NCI-H128 (cell line): Measurements from ENCODE around the gene CCL16.

ENCODE experiments used
- DNase-seq: peaks from one replicate; lab custom pipeline; 2025; ENCODE audit not compliant: unreplicated experiment; lab: John Stamatoyannopoulos, UW

Gene CCL16

DNA sequence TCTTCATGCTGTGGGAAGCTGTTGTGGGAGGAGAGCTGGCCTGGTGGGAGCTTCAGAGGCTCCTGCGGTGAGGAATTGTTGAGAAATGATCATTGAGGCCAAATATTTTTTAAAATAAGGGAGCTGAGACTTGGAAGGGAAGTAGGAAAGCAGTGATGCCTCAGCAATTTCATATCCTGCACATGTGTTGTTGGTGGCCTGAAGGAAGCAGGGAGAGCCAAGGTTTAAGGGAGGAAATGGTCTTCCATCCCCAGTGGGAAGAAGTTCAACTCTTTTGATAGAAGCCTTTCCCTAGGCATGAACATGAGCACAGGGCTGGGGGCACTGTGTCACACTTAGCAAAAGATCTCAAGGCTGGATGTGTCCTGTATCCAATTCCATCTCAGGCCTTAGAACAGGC, 5.3 kb upstream of the CCL16 start, which contains the start of gene CCL14:
TSS of gene CCL14 (minus strand) at position 87 of the 400 bp plus-strand sequence. CDS start at position 7, 80 bp downstream.
- no peak for DNase-seq

DNA sequence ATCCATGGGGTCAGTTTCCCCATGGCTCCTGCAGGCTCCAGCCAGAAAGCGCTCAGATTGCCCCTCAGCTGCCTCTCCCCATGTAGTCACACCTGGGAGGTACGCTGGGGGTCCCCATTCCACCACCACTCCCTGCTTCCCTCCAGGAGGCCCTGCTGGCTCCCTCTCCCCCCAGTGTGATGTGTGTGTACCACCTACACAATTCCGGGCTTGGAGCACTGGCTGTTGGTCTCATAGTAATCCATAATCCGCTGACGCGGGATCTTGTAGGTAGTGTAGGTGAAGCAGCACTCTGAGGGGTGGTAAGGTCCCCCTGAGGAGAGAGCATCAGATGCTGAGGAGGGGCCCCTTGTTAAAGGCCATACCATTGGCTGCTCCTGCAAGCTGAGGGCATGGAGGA, 2.8 kb upstream of the CCL16 start:
- DNase-seq = no peak

DNA sequence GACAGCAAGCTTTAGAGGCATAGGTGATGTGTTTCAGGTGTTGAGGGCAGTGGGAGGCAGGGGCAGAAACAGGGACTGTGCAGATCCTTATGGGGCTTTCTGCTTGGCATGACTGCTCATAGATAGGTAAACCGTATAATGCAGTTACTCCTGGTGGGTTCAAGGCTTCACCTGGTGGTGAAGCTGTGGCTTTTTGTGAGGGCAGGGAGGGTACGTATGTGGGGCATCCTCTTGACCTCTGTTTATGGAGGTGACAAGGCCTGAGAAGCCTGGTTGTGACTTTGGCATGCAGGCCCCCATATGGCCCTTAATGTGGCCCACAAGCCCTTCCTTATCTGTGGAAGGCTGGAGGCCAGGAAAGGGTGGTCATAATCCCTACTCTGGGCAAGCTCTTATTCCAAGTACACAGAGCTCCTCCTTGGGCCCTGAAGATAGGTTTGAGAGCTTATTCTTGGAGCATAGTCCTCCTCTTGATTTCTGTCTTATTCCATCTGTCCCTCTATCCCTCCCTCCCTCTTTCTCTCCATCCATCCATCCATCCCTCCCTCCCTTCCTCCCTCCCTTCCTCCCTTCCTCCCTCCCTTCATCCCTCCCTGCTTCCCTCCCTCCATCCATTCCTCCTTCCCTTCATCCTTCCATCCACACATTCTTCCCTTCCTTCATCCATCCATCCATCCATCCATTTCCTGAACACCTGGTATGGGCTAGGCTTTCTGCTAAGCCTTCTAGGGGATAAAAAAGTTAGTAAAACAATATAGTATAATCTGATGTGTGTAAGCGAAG, 1.3 kb upstream of the CCL16 start:
- no peak for DNase-seq

DNA sequence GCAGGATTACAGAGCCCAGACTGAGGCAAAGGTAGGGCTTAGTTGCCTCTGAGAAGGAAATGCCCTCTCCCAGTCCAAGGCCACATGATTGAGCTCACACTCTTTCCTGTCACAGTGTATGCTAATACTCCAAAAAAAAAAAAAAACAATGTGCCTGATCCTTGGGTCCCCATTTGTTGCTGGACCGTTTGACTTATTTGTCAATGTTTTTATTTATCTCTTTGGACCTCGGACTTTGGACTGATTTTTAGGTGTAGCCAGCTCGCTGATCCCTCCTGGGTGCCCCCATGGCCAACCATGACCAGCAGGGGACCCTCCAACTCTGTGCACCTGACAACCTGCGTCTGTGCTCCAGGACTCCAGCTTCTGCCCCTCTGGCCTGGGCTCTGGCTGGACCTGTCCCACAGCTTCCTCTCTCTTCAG, 622 bp upstream of the CCL16 start:
- no peak for DNase-seq

DNA sequence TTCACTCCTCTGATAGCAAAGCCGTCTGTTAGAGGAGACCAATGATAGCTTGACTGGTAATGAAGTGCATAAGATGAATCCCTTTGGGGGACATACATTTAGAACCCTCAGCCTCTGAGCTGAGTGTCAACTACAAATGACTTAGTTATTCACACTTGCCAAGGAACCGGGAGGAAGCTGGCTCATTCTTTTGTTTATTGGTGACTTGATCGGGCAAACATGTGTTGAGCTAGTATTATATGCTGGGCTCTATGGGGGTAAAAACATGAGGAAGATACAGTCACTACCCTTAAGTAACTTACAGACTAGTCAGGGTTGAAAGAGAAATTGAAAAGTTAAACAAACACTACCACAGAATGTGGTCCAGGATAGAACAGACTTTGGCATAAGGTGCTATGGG, 3.0 kb downstream of the CCL16 start:
- DNase-seq = no peak

DNA sequence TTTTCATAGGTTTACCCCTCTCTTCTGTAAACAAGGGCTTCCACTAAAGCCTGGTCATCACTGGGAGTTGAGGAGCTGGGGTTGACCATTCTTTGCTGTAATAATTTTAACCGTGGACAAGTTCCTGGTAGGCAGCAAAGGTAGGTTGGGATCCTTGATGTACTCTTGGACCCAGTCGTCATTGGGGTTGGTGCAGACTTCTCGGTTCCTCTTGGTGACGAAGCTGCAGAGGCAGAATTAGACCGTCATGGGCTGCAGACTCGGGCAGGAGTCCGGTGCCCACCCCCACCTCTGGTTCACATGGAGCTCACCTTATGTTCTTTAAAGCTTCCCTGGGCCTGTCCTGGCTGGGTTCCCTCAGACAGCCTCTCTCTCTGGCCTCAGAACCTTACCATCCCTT, 3.8 kb downstream of the CCL16 start:
- no peak for DNase-seq

DNA sequence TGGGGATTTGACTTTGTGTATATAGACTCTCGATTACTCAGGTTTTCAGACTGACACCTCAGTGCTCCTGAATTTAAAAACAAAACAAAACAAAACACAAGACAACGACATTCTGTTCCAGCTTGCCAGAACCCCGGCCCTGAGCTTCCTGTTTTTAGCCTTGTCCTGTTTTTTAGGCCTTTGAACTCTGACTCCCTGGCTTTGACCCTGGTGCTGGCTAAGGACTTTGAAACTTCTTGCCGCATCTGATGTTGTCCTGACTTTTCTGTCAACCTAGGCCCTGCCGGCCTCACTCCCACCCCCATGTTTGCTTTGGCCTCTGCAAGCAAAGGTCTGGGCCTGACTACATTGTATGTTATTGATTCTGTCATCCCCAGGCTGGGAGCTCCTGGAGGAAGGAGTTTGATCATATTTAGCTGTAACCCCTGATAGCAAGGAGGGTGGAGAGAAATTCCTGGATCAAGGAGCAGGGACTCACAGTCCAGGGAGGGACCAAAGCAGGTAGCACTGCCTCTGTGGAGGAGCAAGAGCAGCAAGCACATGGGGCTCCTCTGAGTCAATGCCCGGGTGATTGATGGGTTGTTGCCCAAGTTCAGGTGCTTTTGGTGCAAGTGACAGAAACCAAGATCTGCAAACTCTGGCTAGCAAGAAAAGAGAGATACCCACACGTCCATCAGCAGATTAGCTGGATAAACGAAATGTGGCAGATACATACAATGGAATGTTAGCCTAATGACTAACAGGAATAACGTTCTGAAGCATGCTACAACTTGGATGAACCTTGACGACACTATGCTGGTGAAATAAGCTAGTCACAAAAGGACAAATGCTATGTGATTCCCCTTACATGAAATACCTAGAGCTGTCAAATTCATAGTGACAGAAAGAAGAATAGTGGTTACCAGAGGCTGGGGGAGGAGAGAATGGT, 7.7 kb downstream of the CCL16 start:
- DNase-seq = no peak

DNA sequence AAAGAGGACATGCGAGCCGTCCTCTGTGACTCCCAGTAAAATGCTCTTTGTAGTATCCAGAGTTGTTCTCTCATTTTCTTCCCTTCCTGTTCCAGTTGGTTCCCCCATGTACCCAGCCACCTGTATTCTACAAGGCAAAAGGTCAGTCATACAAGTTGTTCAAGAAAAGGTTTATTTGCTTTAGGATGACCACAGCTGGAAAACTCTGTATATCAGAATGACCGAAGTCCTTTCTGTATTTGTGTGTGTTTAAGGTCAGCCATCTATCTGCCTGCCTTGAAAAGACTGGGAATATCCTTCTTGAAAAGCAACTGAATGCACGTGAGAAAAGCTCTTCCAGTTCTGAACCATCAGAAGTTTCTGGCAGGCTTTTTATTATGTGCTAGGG, 8.4 kb downstream of the CCL16 start:
- DNase-seq = no peak

DNA sequence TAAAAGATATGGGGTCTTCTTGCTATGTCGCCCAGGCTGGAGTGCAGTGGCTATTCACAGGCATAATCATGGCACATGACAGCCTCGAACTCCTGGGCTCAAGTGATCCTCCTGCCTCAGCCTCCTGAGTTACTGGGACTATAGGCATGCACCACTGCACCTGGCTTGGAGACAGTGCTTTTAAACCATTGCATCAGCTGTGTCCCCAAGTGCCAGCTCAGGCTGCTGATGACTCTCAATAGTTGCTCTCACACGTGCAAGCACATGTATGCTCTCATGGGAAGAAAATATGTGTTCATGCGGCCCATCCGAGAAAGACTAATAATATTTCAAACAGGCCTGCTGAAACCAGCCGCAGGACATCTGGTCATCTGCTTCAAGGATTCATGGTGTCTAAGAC, 8.8 kb downstream of the CCL16 start:
- no peak for DNase-seq

DNA sequence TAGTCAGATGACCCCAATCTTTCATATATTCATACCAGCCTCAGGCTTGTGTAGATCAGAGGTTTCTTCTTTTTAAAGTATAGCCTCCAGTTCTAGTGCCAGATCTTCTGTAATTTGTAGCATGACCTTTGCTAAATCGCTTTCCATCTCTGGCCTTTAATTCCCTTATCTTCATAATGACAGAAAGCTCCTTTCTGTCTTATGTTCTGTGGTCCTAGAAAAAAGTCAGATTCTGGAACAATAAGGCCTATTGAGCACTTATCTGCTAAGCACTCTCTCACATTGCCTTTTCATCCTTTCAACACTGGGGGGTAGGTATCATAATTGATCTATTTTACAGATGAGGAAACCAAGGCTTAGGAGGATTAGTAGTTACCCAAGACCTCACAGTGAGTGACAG, 9.2 kb downstream of the CCL16 start:
- DNase-seq = no peak

DNA sequence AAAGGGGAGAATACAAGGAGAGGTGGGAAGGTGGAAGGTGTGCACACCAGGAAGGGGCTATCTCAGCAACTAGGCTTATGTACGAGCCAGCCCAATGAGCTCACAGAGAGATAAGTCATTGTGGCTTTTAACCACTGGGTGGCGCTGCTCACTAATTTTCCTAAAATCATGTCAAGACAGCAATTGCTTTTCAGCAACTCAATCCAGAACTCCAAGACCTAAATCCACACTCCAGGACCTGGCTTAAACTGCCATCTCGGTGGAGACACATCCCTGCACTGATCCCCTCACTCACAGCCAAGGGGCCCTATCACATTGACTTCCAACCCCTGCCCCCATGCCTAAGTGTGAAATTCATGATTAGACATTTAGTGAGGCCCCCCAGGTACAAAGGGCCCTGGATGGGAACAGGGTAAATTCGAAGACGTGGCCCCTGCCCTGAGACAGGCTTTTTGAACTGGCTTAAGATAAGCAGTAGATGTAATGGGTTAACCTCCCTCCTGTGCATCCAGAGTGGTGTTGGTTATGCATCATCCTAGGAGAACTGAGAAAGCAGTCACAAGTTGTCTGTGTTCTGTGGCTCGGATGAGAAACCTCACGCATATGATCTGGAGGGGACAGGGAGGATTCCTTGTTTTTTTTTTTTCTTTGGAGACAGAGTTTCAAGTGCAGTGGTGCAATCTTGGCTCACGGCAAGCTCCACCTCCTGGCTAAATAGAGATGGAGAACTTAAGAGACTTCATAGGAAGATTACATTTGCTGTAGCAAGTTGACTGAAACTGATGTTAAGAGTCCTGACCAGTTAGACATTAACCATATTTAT, 11.5 kb downstream of the CCL16 start:
- DNase-seq = peak; percentile 61

DNA sequence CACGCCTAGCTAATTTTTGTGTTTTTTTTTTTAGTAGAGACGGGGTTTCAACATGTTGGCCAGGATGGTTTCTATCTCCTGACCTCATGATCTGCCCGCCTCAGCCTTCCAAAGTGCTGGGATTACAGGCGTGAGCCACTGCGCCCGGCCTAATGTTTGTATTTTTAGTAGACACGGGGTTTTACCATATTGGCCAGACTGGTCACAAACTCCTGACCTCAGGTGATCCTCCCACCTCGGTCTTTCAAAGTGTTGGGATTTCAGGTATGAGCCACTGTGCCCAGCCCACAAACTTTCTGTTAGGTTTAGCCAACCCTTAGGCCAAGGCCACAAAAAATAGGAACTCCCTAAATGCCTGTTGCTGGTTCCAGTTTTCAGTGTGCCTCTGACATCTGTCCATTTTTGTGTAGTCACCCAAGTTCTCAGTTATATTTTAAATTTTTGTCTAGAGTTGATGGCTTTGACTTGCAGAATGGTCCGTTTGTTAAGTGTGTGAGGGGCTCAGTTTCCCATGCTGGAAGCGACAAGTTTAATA, 12.7 kb downstream of the CCL16 start:
- no peak for DNase-seq

DNA sequence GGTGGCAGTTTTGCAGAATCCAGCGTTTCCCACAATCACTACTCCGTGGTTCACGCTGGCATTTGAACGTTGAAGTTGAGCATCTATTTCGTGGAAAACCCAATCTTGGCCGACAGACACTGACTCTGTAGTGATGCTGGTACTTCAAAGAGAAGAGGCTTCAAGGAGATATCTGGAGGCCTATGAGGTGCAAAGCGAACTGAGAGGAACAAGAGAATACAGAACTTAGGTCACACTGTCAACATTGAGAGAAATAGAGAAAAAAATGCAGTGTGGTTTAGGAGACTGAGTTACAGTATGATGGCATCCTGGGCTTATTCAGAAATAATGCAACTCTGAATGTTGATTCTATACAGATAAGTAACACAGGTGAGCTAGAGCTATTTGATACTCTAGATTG, 16.0 kb downstream of the CCL16 start:
- DNase-seq = no peak

DNA sequence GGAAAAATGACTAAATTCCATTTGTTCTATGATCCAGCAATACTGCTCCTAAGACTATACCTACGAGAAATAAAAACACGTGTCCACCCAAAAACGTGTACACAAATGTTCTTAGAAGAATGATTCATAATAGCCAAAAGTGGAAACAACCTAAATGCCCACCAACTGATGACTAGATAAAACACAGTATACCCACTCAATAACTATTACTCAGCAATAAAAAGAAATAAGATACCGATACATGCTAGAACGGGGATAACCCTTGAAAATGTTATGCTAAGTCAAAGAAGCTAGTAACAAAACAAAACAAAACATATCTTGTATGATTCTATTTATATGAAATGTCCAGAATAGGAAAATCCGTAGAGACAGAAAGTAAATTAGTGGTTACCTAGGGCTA, 17.6 kb downstream of the CCL16 start:
- DNase-seq = no peak

DNA sequence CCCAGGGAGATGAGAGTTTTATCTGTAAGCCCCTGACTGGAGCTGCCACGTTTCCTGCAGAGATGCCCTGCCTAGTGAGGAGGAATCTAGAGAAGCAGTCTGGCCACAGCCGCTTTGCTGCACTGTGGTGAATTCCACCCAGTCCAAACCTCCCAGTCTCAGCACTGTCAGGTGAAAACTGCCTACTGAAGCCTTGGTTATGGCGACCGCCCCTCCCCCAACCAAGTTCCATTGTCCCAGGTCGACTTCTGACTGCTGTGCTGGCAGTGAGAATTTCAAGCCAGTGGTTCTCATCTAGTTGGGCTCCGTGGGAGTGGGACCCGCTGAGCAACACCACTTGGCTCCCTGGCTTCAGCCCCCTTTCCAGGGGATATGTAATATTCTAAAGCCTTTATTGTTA, 27.6 kb downstream of the CCL16 start:
- DNase-seq = no peak

DNA sequence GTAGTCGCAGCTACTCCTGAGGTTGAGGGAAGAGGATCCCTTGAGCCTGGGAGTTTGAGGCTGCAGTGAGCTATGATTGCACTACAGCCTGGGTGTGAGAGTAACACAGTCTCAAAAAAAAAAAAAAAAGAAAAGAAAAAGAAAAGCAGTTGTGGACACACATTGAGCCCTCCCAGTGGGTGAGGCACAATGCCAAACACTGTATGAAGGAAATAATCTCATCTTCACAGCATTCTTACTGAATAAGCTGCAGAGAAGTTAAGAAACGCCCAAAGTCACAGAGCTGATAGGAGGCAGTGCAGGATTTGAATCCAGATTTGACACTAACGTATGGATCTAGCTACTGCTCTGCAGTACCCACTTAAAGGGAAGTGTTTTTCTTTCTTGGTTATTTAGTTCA, 31.9 kb downstream of the CCL16 start:
- DNase-seq = no peak

DNA sequence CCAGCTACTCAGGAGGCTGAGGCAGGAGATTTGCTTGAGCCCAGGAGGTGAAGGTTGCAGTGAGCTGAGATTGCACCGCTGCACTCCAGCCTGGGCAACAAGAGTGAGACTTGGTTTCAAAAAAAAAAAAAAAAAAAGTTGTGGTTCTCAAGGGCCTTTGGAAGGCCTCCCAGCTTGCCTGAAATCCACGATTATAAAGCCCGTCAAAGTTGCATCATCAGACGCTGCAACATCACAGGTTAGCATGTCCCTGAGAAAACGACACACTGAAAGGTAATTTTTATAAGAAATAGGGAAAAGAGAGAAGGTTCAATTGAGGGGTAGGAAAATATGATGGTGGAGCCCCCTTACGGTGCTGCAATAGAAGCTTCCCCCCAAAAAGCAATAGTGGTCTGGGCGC, 33.2 kb downstream of the CCL16 start:
- no peak for DNase-seq

DNA sequence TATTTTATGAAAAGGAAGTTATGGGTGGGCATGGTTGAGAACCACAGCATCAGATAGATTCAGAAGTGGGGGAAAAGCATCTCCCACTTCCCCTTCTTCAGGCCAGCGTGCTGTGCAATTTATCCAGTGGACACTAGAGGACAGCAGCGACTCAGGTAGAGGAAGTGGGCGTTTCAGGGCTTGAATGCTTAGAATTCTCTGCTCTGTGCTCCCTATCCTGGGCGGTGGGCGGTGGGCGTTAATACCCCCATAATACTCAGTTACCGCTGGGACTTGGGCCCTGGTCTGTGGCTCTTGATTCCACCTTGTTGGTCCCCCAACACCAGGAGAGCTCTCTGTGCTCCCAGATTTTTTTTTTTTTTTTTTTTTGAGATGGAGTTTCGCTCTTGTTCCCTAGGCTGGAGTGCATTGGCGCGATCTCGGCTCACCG, 34.1 kb downstream of the CCL16 start:
- DNase-seq = no peak

DNA sequence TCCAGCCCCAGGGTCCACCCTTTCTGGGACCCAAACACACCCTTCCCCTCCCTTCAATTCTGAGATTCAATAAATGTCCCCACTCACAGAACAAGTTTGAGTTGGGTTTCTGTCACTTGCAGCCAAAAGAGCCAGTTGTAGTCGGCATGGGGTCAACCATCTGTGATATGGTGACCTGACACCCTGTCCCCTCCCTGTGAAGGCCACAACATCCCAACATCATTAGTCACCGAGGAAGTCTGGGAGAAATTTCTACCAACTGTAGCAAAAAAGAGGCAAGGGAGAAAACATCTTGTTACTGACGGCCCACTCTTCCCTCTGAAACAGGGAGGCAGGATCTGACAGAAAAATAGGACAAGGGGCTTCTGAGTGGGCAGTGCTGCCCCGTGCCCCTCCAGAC, 37.1 kb downstream of the CCL16 start:
- DNase-seq = no peak

DNA sequence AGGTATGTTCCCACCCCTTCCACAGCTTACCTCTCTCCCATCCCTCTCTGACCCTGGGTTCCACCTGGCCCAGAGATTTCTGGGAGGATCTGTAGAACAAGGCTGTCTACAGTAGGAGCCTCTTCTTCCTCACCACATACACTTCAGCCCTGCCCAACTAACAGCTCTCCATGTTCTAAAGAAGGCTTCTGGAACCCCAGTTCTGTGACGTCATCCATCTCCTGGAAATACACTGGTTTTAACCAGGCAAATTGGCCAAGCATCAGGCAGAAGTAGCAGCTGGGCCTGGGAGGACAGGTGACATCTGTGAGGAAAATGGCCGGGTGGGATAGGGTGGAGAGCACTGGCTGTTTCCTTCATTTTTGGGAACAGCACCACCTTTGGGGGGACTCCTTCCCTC, 37.8 kb downstream of the CCL16 start, which contains the start of gene LYZL6:
TSS of gene LYZL6 (minus strand) at position 177 of the 400 bp plus-strand sequence. CDS start 4,357 bp downstream, outside the sequence.
- no peak for DNase-seq
